GM18505 (cell line): ENCODE results near the gene VTI1A.

Experiments used
- ATAC-seq: cut with Tn5 transposase; IDR thresholded peaks from one replicate; pipeline ENCODE4 v1.9.1; 2021; ENCODE audit not compliant: unreplicated experiment
- POLR2A ChIP-seq: IDR thresholded peaks from 4 replicates; pipeline ENCODE4 v1.6.1; 2011; ENCODE audit warnings: borderline replicate concordance; ENCODE audit not compliant: insufficient read depth, insufficient read length; ENCODE audit errors: extremely low read depth

Gene VTI1A

DNA sequence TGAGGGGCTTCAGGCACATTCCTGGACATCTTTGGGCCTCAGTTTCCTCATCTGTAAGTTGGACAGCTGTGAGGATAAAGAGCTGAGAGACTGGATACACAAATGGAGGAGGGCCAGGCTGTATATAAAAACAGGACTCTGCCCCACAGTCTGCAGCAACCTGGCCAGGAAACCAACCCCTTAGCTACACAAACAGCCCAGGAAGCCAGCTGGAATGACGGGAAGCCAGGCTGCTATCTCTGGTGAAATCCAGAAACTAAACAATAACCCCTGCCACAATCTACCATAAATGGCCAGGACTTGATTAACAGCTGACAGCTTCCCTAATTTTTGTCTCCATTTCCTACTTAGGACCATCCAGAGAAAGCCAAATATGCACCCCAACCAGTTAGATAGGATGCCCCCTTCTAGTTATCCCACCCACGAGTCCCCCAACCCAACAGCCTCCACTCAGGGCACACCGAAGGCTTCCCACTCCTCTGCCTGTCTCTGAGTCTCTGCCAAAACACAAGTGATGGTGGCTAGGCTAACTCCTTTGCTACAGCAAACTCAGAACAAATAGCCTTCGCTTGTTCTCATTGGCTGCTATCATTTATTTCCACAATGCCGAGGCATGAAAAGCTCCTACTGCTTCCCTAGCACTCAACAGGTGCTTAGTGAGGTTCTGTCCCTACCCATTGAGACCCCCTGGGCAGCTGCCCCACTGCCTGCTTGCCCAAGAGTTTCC lies 393.1 kb downstream of the VTI1A start:
- no peak for ATAC-seq
- TF ChIP-seq POLR2A, result no peak

DNA sequence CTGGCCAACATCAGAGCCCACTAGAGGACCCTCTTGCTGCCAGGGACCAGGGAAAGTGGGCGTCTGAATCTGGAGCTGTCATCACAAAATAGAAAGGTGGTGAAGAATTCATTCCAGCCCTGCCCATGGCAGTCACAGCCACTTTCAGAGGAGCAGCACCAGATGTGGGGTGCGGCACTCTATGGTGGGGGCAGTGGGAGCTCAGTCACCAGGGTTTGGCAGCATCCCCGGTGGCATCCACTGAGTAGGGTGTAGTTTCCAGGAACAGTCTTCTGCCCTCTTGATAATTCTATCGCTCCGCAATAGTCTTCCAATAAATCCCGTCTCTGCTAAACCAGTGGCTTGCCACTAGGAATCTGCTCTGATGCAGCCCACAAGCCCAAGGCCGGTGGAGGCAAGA lies 394.5 kb downstream of the VTI1A start:
- TF ChIP-seq POLR2A, result no peak

DNA sequence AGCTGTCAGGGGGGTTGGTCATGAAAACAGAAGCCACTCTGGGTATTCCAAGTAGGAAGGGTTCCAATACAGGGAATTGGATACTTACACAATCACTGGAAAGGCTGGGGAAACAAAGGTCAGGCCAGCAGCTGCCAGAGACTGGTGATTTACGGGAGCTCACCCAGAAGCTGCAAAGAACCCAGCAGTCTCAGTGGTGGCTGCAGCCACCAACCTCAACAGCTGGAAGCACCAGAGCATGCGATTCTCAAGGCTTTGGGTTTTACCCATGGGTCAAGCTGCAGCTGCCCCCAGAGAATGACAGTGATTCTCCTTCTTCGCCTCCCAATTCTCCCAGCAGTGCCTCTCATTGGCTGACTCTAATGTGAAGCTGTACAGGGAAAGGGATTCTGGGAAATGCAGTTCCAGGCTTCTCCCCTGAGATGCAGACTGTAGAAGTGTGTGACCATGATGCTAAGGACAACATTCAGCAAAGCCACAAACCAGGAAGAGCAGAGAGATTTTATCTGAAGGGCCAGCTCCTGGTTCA lies 395.9 kb downstream of the VTI1A start:
- peak; percentile 97 for ATAC-seq
- TF ChIP-seq POLR2A, result no peak

More for the DNA sequence above, 394.5 kb downstream of the VTI1A start:
- ATAC-seq, result no peak

- ATAC-seq, result no peak
- TF ChIP-seq POLR2A, result no peak
Measured at GRCh38 chr10:112843623-112844022, 396.6 kb downstream of the VTI1A start.

DNA sequence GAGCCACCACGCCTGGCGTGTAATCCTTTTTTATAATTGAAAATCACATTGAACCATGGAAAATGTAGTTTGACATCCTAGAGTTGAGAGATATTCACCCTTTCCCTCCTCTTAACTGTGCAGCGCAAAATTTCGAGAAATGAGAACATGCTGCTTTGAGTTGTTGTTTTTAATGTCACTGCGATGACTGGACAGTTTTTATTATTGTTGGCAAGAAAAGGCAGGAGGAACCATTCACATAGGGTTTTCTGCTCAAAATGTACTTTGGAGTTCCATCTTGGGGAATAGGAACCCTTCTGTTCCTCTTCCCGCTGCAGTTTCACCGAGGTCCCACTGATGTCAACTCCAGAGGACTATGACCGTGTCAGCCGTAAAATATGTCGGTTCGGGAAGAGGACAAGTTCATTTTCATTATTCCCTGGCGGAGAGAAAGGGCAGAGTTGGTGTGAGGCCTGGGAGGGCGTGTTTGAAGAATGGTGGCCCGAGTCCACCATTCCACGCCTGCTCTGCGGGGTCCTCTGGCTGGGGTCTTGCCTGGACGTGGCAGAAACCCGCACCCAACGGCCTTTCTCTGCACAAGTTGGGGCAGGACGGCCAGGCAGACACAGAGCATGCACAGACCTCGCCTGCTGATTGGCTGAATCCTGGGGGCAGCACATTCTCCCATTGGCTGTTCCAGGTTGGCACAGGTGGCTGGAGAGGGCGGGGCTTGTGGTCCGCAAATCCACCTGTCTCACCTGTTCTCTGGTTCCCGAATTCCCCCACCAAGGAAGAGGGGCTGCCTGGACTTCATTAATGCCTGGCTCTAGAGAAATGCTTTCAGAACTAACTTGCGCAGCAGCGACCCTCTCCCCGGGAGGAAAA lies 397.9 kb downstream of the VTI1A start:
- ATAC-seq, result no peak
- TF ChIP-seq POLR2A, result no peak

DNA sequence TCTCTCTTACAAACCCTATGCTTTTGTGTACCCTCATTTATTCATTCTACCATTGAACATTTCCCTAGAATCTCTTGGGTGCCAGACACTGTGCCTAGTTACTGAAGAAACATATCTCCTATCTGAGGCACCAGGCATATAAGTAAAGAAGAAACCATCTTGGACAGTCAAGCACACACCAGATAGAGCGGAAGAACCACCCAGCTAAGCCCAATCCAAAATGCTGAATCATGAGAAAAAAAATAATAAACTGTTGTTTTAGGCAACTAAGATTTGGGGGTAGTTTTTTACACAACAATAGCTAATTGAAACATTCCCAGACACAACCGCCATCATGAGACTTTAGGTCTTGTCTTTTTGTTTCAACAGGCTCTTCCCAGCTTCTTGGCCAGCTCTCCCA lies 400.8 kb downstream of the VTI1A start:
- no peak for TF ChIP-seq POLR2A
- ATAC-seq, result no peak

DNA sequence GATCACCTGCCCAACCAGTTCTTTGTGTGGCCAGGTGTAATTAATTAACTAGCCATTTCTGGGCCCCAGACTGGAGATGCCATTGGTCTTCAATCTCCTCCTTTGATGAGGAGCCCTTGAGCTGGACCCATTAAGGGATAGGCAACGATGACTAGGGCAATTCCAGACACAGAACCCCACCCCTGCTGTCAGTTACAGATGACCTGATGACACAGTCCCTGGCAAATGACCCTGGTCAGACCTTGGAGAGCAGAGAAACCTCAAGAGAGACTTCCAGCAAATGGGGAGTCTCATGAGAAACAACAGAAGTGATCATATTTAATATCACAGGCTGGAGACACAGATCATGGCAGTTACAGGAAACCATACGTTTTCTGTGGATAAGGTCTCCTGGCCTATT lies 401.2 kb downstream of the VTI1A start:
- ATAC-seq, result no peak
- TF ChIP-seq POLR2A, result no peak

DNA sequence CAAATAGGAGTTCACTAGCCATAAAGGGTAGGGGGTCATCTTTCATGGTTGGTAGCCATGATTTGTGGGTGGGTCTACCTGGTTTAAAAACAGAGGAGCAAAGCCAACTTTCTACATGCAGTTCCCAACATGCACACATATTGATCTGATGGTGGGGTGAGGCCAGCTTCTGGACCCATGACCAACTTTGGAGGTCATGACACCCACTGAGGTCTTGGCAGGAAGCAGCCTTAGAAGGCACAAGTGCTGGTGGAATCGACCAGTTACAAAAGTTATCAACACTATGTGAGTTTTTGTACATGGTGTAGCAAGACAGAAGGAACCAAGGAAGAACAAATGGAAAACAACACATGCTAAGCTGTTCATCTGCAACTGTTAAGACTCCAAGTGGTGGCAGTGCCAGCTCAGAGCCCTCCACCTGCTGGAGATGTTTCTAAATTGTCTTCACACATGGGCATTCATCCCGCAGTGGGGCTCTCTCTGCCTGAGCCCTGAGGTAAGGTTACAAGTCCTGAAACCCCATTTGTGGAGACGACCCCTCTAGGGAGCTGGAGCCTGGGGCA lies 401.9 kb downstream of the VTI1A start:
- no peak for TF ChIP-seq POLR2A
- no peak for ATAC-seq

GRCh38 chr10:112849546-112849945 lies 402.5 kb downstream of the VTI1A start:
- ATAC-seq, result no peak
- no peak for TF ChIP-seq POLR2A

- ATAC-seq, result no peak
- TF ChIP-seq POLR2A, result no peak
Measured at GRCh38 chr10:112851181-112851580, 404.2 kb downstream of the VTI1A start.

- ATAC-seq, result no peak
- no peak for TF ChIP-seq POLR2A
Measured at GRCh38 chr10:112851588-112852211, 404.7 kb downstream of the VTI1A start.

DNA sequence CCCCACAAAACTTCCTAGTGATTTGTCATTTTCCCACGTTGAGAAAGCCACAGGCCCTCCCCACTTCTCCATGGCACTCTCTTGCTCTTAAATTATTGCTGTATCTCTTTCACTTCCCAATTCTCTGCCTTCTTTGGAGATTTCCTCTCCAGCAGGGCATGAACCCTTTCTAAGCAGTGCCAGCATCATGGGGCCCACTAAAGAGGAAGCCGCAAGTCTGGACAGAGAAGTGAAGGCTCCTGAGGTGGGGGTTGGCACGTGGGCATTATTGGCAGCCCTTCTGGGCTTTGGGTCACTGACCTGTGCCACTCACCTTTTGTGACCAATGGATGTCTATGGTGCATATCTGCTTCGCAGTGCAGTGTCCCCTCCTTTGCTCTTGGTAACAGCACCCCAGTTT lies 405.3 kb downstream of the VTI1A start:
- TF ChIP-seq POLR2A, result no peak

DNA sequence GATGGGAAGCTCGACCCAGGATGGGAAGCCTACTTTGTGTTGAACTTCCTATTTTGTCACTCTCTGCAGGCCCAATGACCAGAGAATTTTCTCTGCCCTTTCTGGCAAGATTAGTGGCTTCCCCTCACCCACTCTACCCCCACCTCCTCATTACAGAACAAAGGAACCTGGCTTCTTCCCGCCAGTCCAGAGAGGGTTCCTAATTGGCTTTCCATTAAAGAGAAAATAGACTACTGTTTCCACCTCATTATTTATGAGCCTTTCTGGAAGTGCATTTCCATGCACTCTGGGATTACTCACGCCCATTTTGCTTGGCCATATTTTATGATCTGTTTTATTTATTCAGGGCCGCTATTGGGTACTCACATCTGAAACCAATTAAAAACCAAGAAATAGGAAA lies 408.1 kb downstream of the VTI1A start:
- TF ChIP-seq POLR2A, result no peak
- ATAC-seq, result no peak

More for the DNA sequence above, 405.3 kb downstream of the VTI1A start:
- ATAC-seq, result no peak
